GM10248 (cell line): ENCODE data around the gene LTBP1.

Experiments used
- CTCF ChIA-PET: fragments of 300-600 bp; sonication (Branson Sonifier 250); formaldehyde crosslinking; extraction: SDS; loops from one replicate; lab custom pipeline; 2021; ENCODE audit warnings: antibody characterized with exemption; lab: Yijun Ruan, JAX
- POLR2A ChIA-PET: fragments of 350-650 bp; sonication (Branson Sonifier 250); formaldehyde crosslinking; extraction: SDS; loops from one replicate; lab custom pipeline; 2020; ENCODE audit warnings: antibody characterized with exemption; lab: Yijun Ruan, JAX
- DNase-seq: peaks from one replicate; pipeline ENCODE4 v3.0.0; 2012; ENCODE audit errors: extremely low spot score
- TF ChIP-seq, protein P1 (sequence below): IDR thresholded peaks from 2 replicates; pipeline ENCODE4 v1.5.1; 2012; ENCODE audit warnings: mild to moderate bottlenecking, low read depth; ENCODE audit errors: extremely low read depth, missing control alignments, control extremely low read depth

The LTBP1 gene

DNA sequence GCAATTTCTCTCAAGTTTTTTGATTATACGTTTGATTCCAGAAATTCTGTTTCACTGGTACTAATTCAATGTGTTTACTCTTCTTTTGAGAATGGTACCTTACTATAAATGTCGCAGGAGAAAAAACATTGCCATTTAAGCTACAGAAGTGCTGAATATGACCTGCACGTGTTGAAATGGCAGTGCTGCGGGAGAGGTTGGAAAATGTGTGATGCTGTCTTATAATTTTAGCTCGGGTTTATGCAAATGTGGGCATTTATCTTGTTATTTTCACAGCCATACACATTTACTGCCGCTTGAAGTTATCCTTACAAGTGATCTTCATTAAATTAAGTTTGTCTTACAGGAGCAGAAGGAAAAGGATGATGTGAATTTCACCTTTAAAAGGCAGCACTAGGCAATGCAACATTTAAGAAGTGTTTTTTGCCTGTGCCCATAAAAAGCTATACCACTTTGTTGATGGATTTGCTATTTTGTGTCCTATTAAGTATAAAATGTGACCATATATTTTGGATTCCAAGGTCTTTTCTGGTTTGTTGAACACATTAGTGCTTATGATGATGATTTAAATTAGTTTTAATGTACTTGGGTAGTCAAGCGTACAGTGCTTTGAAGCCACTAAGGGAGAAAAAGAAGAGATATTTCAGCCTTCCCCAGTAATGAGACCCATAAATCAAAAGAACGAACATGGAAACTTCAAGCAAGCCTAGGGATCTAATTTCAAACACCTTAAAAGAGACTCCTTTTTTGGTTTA is 112.1 kb downstream of the LTBP1 start:
- CTCF ChIA-PET: no interaction called here

DNA sequence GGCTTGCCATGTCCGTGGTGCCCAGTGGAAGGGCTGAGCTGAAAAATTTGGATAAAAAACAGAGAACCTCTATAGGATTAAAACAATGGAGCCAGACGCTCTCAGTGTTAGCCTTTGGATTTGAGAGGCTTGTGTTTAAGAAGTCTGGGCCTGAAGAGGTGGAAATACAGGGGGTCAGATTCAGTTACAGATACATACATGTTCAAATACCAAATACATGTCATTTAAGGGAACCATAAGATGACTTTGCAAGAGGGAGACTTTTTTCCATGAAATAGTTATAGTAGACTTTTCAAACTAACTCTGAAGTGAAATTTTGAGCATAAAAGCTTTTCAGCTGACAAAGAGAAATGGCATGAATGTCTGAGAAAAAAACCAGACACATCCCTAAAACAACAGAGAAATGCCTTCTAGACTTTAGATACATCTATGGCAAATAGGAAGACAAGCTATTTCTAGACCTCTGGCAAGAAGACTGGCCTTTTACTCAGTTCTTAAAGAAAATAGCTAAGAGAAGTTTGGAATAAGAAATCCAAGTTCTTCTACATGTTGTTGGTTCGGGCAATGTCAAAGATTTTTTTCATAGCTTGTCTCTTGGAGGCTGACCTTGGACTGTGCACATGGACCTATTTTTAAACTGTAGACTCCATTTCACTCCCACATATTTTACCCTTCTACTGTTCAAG is 112.9 kb downstream of the LTBP1 start:
- no peak for DNase-seq
- CTCF ChIA-PET: no interaction called here
- TF ChIP-seq, protein P1, sequence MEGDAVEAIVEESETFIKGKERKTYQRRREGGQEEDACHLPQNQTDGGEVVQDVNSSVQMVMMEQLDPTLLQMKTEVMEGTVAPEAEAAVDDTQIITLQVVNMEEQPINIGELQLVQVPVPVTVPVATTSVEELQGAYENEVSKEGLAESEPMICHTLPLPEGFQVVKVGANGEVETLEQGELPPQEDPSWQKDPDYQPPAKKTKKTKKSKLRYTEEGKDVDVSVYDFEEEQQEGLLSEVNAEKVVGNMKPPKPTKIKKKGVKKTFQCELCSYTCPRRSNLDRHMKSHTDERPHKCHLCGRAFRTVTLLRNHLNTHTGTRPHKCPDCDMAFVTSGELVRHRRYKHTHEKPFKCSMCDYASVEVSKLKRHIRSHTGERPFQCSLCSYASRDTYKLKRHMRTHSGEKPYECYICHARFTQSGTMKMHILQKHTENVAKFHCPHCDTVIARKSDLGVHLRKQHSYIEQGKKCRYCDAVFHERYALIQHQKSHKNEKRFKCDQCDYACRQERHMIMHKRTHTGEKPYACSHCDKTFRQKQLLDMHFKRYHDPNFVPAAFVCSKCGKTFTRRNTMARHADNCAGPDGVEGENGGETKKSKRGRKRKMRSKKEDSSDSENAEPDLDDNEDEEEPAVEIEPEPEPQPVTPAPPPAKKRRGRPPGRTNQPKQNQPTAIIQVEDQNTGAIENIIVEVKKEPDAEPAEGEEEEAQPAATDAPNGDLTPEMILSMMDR: no peak
- POLR2A ChIA-PET: no interaction called here

More for the DNA sequence above, 112.1 kb downstream of the LTBP1 start:
- TF ChIP-seq, protein P1: no peak
- POLR2A ChIA-PET: no interaction called here
- no peak for DNase-seq

DNA sequence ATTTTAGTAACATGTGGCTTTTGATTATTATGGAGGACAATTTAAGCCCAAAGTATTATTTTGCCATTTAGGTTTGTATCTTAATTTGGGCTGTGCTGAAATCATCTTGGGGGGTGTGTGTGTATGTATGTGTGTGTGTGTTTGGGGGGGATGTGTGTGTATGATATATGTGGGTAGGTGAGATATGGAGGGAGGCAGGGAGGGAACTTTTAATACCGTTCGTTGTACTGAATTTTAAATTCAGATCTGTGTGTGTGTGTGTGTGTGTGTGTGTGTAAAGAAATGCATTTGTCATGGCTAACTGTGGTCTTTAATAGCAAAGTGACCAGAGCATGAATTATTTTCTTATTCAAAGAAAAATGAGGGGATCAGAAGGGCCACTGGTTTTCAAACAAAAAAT is 113.7 kb downstream of the LTBP1 start:
- ChIA-PET POLR2A (no interaction called here), CTCF (no interaction called here)
- TF ChIP-seq, protein P1: no peak
- no peak for DNase-seq

DNA sequence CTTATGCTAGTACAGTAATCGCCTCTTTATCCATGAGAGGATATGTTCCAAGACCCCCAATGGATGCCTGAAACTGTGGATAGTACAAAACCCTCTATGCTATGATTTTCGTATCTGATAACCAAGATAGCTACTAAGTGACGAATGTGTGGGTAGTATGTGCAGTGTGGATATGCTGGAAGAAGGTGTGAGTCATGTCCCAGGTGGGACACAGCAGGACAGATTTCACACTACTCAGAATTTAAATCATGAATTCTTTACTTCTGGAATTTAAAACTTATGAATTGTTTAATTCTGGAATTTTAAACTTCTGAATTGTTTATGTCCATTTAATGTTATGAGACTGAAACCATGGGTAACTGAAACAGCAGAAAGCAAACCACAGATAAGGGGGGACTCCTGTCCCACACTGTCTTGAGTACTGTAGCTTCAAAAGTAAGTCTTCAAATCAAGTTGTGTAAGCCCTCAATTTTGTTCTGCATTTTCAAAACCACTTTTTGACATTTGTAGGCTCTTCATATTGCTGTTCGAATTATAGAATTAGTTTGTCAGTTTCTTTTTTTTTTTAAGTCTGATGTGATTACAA is 116.0 kb downstream of the LTBP1 start:
- DNase-seq: no peak
- ChIA-PET CTCF (no interaction called here), POLR2A (no interaction called here)
- TF ChIP-seq, protein P1: no peak

DNA sequence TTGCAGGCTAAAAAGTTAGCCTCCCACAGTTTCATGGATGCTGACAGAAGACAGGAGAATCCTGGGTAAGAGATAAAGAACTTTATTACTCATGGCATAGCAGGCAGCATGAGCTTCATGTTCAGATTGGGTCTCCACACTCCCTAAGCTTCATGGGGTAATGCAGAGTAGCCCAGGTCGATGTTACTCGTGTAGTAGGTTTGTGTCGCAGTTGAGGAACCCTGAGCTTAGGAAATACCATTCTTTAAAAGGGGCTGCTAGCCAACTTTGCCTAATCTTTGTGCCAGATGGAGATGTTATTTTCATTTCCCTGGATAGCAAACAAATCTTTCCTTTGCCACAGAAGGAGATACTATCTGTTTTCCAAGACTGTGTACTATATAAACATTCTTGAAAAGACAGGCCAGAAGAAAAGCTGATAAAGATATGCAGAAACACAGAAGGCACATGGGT is 117.6 kb downstream of the LTBP1 start:
- TF ChIP-seq, protein P1: no peak
- CTCF ChIA-PET: interaction anchor here (1.5 kb wide), 1 partner anchor 22 kb away, joined by 6 read pairs; no protein-coding TSS in a partner anchor
- DNase-seq: no peak
- POLR2A ChIA-PET: no interaction called here

DNA sequence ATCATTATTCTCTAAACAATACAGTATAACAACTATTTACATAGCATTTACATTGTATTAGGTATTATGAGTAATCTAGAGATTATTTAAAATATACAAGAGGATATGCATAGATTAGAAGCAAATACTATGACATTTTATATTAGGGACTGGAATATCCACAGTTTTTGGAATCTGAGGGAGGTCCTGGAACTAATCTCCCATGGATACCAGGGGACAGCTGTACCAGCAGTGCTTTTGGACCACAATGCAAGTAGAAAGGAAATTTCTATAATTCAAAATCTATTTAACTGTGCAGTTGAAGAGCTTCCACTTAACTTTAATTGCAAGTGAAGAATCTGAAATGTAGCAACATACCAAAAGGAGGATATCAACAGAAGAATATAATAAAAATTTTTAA is 120.8 kb downstream of the LTBP1 start:
- CTCF ChIA-PET: interaction anchor here (0.8 kb wide), 1 partner anchor 11 kb away, joined by 4 read pairs; no protein-coding TSS in a partner anchor

More for the DNA sequence above, 120.8 kb downstream of the LTBP1 start:
- POLR2A ChIA-PET: no interaction called here
- DNase-seq: no peak
- TF ChIP-seq, protein P1: no peak
